GM12878 (cell line): ENCODE measurements around the gene ABHD11. TPM values are rescaled to one million over a fixed set of nuclear protein-coding genes. Genes with fewer than 3 reads are reported as not detected.

Experiments
- ATAC-seq: fragments of 200-7000 bp; cut with Tn5 transposase; 3 replicates; pipeline ENCODE4 v1.9.1; 2020; ENCODE audit warnings: mild to moderate bottlenecking, moderate library complexity
- BruUV-seq: library from RNA; stranded (reverse); fragments of 400-500 nt; replicated peaks from 2 replicates; lab custom pipeline; 2021; lab: Mats Ljungman, UMichigan
- CTCF ChIA-PET: fragments of 300-600 bp; sonication (Branson Sonifier 250); formaldehyde crosslinking; extraction: SDS; loops from one replicate; lab custom pipeline; 2021; ENCODE audit warnings: inconsistent platforms; lab: Yijun Ruan, JAX
- POLR2A ChIA-PET: fragments of 350-600 bp; formaldehyde crosslinking; extraction: SDS; loops from one replicate; lab custom pipeline; 2021; ENCODE audit warnings: inconsistent platforms; lab: Charles Lee
- RAD21 ChIA-PET: fragments of 300-600 bp; sonication (Branson Sonifier 250); formaldehyde crosslinking; loops from one replicate; lab custom pipeline; 2023; ENCODE audit warnings: antibody characterized with exemption; ENCODE audit not compliant: unreplicated experiment; lab: Charles Lee
- SMC1A ChIA-PET: fragments of 300-600 bp; sonication (Branson Sonifier 250); formaldehyde crosslinking; loops from one replicate; lab custom pipeline; 2023; ENCODE audit not compliant: unreplicated experiment, uncharacterized antibody; lab: Charles Lee
- DNase-seq: peaks from one replicate; pipeline ENCODE4 v3.0.0-alpha.2; 2011; ENCODE audit warnings: low read depth, low spot score
- FAIRE-seq: peaks from 3 replicates; lab custom pipeline; 2011; peaks lifted over from hg19 to GRCh38; lab: Jason Lieb, UNC
- H2AFZ ChIP-seq: 2 replicates; pipeline ENCODE4 v1.6.0; 2011; ENCODE audit warnings: low read depth, low read length, control low read depth; ENCODE audit not compliant: control insufficient read depth
- H3K27ac ChIP-seq: 2 replicates; pipeline ENCODE4 v1.5.1; 2011; ENCODE audit warnings: control low read depth; ENCODE audit not compliant: control insufficient read depth, insufficient read depth
- H3K27me3 ChIP-seq, 2 experiments: replicated peaks in 1 of 2; 2 replicates each; pipeline versions ENCODE4 v1.6.0 to v1.6.1; 2011; ENCODE audit warnings: low read length in 1 of 2; ENCODE audit not compliant: control insufficient read depth in 2 of 2, insufficient read depth in 2 of 2
- H3K36me3 ChIP-seq, 2 experiments: 2 replicates each; pipeline ENCODE4 v1.5.1; 2011; ENCODE audit warnings: low read length in 1 of 2; ENCODE audit not compliant: control insufficient read depth in 2 of 2, insufficient read depth in 2 of 2
- H3K4me1 ChIP-seq: 2 replicates; pipeline ENCODE4 v1.6.1; 2011; ENCODE audit warnings: mild to moderate bottlenecking, low read length, moderate library complexity, mixed read lengths; ENCODE audit not compliant: control insufficient read depth, insufficient read depth
- H3K4me2 ChIP-seq: 2 replicates; pipeline ENCODE4 v1.6.0; 2011; ENCODE audit warnings: control low read depth; ENCODE audit not compliant: control insufficient read depth, insufficient read depth
- H3K4me3 ChIP-seq: fragments of 200-600 bp; sonication (generic); 2 replicates; pipeline ENCODE4 v1.5.1; 2016
- H3K79me2 ChIP-seq: 2 replicates; pipeline ENCODE4 v1.6.0; 2011; ENCODE audit warnings: low read length; ENCODE audit not compliant: control insufficient read depth, insufficient read depth
- H3K9ac ChIP-seq: 2 replicates; pipeline ENCODE4 v1.8.0; 2011; ENCODE audit warnings: low read length, control low read depth, mixed read lengths; ENCODE audit not compliant: control insufficient read depth, insufficient read depth
- H3K9me3 ChIP-seq: replicated peaks from 3 replicates; pipeline ENCODE4 v1.5.1; 2011; ENCODE audit warnings: mild to moderate bottlenecking, low read length; ENCODE audit not compliant: control insufficient read depth, insufficient read depth
- H4K20me1 ChIP-seq: 2 replicates; pipeline ENCODE4 v1.6.0; 2011; ENCODE audit not compliant: control insufficient read depth, insufficient read depth
- CEBPB ChIP-seq, 2 experiments: fragments of 150-350 bp in 1 of 2; IDR thresholded peaks; 2 replicates each; pipeline ENCODE4 v1.6.1; 2012 to 2014; ENCODE audit warnings: low read depth in 2 of 2, low read length in 2 of 2, borderline replicate concordance in 1 of 2, inconsistent platforms in 1 of 2
- CHD2 ChIP-seq: IDR thresholded peaks from 2 replicates; pipeline ENCODE4 v1.6.1; 2011; ENCODE audit warnings: low read depth, low read length, improper control_type of control experiment, borderline replicate concordance
- CUX1 ChIP-seq: IDR thresholded peaks from 2 replicates; pipeline ENCODE4 v1.6.1; 2012; ENCODE audit warnings: improper control_type of control experiment, low read depth, low read length; ENCODE audit not compliant: insufficient replicate concordance
- EGR1 ChIP-seq, 2 experiments: IDR thresholded peaks; 1 replicate in 1 of 2; 2 replicates in 1 of 2; pipeline ENCODE4 v1.6.1; 2011 to 2012; ENCODE audit warnings: low read depth in 2 of 2, low read length in 2 of 2, borderline replicate concordance in 1 of 2, mild to moderate bottlenecking in 1 of 2, moderate library complexity in 1 of 2
- ETV6 ChIP-seq, 2 experiments: fragments of 450-650 bp in 1 of 2; IDR thresholded peaks in 1 of 2; conservative IDR thresholded peaks in 1 of 2; 2 replicates each; pipeline ENCODE4 v1.6.1; 2014; ENCODE audit warnings: antibody characterized with exemption in 1 of 2, borderline replicate concordance in 1 of 2, low read depth in 1 of 2, mild to moderate bottlenecking in 1 of 2, moderate library complexity in 1 of 2
- HDAC2 ChIP-seq: fragments of 200-600 bp; sonication (generic); IDR thresholded peaks from 2 replicates; pipeline ENCODE4 v1.6.1; 2017
- KDM1A ChIP-seq: fragments of 200-600 bp; sonication (generic); IDR thresholded peaks from 2 replicates; pipeline ENCODE4 v1.6.1; 2016; ENCODE audit warnings: borderline replicate concordance
- MXI1 ChIP-seq: fragments of 150-350 bp; IDR thresholded peaks from 2 replicates; pipeline ENCODE4 v1.6.1; 2011; ENCODE audit warnings: low read depth, mild to moderate bottlenecking, inconsistent platforms, low read length, improper control_type of control experiment
- NFIC ChIP-seq: IDR thresholded peaks from 2 replicates; pipeline ENCODE4 v1.6.1; 2012; ENCODE audit warnings: low read depth, mild to moderate bottlenecking, inconsistent platforms, low read length, moderate library complexity
- NFYB ChIP-seq: IDR thresholded peaks from 2 replicates; pipeline ENCODE4 v1.6.1; 2011; ENCODE audit warnings: low read depth, mild to moderate bottlenecking, low read length, improper control_type of control experiment, moderate library complexity; ENCODE audit not compliant: insufficient read depth
- NR2F1 ChIP-seq: fragments of 450-650 bp; conservative IDR thresholded peaks from 2 replicates; pipeline ENCODE4 v1.6.1; 2017; ENCODE audit warnings: mild to moderate bottlenecking
- POU2F2 ChIP-seq: IDR thresholded peaks from 3 replicates; pipeline ENCODE4 v1.6.1; 2011; ENCODE audit warnings: low read depth, mild to moderate bottlenecking, low read length, borderline replicate concordance
- SP1 ChIP-seq: IDR thresholded peaks from one replicate; pipeline ENCODE4 v1.6.1; 2011; ENCODE audit warnings: low read depth, low read length
- SUZ12 ChIP-seq: fragments of 200-600 bp; sonication (generic); IDR thresholded peaks from one replicate; pipeline ENCODE4 v1.6.1; 2018; ENCODE audit warnings: antibody characterized with exemption, mild to moderate bottlenecking; ENCODE audit not compliant: unreplicated experiment
- TBL1XR1 ChIP-seq: IDR thresholded peaks from 2 replicates; pipeline ENCODE4 v1.6.1; 2012; ENCODE audit warnings: low read depth, low read length, improper control_type of control experiment
- ZNF217 ChIP-seq: fragments of 450-650 bp; IDR thresholded peaks from 2 replicates; pipeline ENCODE4 v1.6.1; 2017; ENCODE audit warnings: antibody characterized with exemption, mild to moderate bottlenecking
- ZNF274 ChIP-seq: IDR thresholded peaks from one replicate; pipeline ENCODE4 v1.8.0; 2011; ENCODE audit not compliant: insufficient read length, insufficient read depth
- WGBS: methylation state at CpG from one replicate; pipeline ENCODE4 v1.1.6; 2016; ENCODE audit warnings: low lambda C conversion rate; ENCODE audit not compliant: insufficient replicate concordance, insufficient coverage; ENCODE audit errors: missing lambda C conversion rate; 5-methylcytosine and 5-hydroxymethylcytosine counted together
- in situ Hi-C: fragments of 300-500 bp; cut with MboI; formaldehyde crosslinking; loops from 9 replicates; pipeline ENCODE4 v1.14.3; 2018; ENCODE audit warnings: mixed read lengths
- intact Hi-C: fragments of 100-400 bp; cut with micrococcal nuclease; formaldehyde crosslinking; loops from one replicate; pipeline ENCODE4 v1.14.2; 2022; ENCODE audit not compliant: unreplicated experiment
- polyA plus RNA-seq, 11 experiments: library from polyadenylated mRNA; depleted of rRNA in 4 of 11; unstranded in 6 of 11; stranded (reverse) in 5 of 11; fragments of >200 nt; fragmentation: Nextera tagmentation in 4 of 11; fragmentation: Illumina TruSeq in 1 of 11; extraction: Ambion mirVana in 4 of 11; extraction: Trizol in 1 of 11; gene quantifications; 1 replicate in 1 of 11; 2 replicates in 10 of 11; pipeline versions ENCODE4 v1.2.1 to v1.2.3, GENCODE V29; 2011 to 2016; ENCODE audit warnings: inconsistent platforms in 2 of 11, missing spikeins in 2 of 11, low read depth in 1 of 11
- total RNA-seq, 4 experiments: library from RNA; depleted of rRNA in 3 of 4; stranded (reverse); fragments of >200 nt in 3 of 4; fragmentation: Illumina TruSeq in 1 of 4; extraction: Trizol in 1 of 4; gene quantifications; 2 replicates each; pipeline versions ENCODE4 v1.2.1 to v1.2.3, GENCODE V29; 2013 to 2021
- TF ChIP-seq, protein P1 (sequence below): fragments of 450-650 bp; IDR thresholded peaks from 2 replicates; pipeline ENCODE4 v1.6.1; 2018; ENCODE audit warnings: borderline replicate concordance, mild to moderate bottlenecking; ENCODE audit not compliant: partially characterized antibody

ABHD11 gene
- total and polyA plus RNA-seq, 10 of the 15 experiments (the other 5 are each of a cell fraction or from before 2014, with no cell fraction given) = 2.8 to 24.8 (median 10.1) TPM

GRCh38 chr7:73742338-73742752 is 3.7 kb upstream of the ABHD11 start:
- Histone ChIP-seq H3K4me3 (no peak overlapping the region), H3K79me2 (no peaks in the 10 kb centered on the region; the same call in 1 of the 2 replicates), H3K4me1 (no peaks in the 10 kb centered on the region; the same call in 1 of the 2 replicates), H3K36me3 (0 out of 4 replicates have a peak, but pooled peaks cover 0 to under 1% of the 10 kb centered on the region in 2 experiments), H3K9ac (no peak overlapping the region), H3K27me3 (no peaks in the 10 kb centered on the region), H3K4me2 (no peak overlapping the region), H2AFZ (no peak overlapping the region), H4K20me1 (no peaks in the 10 kb centered on the region), H3K9me3 (no peaks in the 10 kb centered on the region), H3K27ac (no peak overlapping the region)
- BruUV-seq = no TSS peak
- SMC1A ChIA-PET = no interaction called here
- no peak for FAIRE-seq
- in situ Hi-C loops = no loop called here
- WGBS = 76% methylated on average over 7 of the region's 7 CpGs
- ATAC-seq = no peak
- intact Hi-C loops = no loop called here
- RAD21 ChIA-PET = no interaction called here
- CTCF ChIA-PET = interaction anchor here (1.0 kb wide), 1 partner anchor 112 kb away, joined by 4 read pairs; no protein-coding TSS in a partner anchor
- POLR2A ChIA-PET = interaction anchor here (0.9 kb wide), 1 partner anchor 101 kb away, joined by 3 read pairs; no protein-coding TSS in a partner anchor
- no peak for DNase-seq
- TF ChIP-seq HDAC2 (no peak), NFYB (no peak), CUX1 (no peak), ZNF217 (no peak), MXI1 (no peak), KDM1A (no peak), CHD2 (no peak), ETV6 (conservative IDR thresholded peaks at IDR 0.05 in 1 of 2, IDR thresholded peaks at IDR 0.05 in 1 of 2; ENCODE audit: borderline replicate concordance in 1 of 2, low read depth in 1 of 2) (no peak), POU2F2 (no peak), SP1 (no peak), EGR1 (IDR thresholded peaks at IDR 0.05; ENCODE audit: borderline replicate concordance in 1 of 2, low read depth in 2 of 2, low read length in 2 of 2) (no peak), CEBPB (IDR thresholded peaks at IDR 0.05; ENCODE audit: borderline replicate concordance in 1 of 2, low read depth in 2 of 2, low read length in 2 of 2) (no peak), TBL1XR1 (no peak), SUZ12 (no peak), ZNF274 (no peak), NFIC (no peak), NR2F1 (no peak)
- TF ChIP-seq, protein P1, sequence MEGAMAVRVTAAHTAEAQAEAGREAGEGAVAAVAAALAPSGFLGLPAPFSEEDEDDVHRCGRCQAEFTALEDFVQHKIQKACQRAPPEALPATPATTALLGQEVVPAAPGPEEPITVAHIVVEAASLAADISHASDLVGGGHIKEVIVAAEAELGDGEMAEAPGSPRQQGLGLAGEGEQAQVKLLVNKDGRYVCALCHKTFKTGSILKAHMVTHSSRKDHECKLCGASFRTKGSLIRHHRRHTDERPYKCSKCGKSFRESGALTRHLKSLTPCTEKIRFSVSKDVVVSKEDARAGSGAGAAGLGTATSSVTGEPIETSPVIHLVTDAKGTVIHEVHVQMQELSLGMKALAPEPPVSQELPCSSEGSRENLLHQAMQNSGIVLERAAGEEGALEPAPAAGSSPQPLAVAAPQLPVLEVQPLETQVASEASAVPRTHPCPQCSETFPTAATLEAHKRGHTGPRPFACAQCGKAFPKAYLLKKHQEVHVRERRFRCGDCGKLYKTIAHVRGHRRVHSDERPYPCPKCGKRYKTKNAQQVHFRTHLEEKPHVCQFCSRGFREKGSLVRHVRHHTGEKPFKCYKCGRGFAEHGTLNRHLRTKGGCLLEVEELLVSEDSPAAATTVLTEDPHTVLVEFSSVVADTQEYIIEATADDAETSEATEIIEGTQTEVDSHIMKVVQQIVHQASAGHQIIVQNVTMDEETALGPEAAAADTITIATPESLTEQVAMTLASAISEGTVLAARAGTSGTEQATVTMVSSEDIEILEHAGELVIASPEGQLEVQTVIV = no peak
